Small intestine (tissue), 7 donors: ENCODE results near the gene MARCHF6. TPM values are rescaled to one million over a fixed set of nuclear protein-coding genes. Genes with fewer than 3 reads are reported as not detected.
"Not testable (repeated sequence)": the region's sequence is repeated elsewhere in the genome, so short reads cannot be mapped to it uniquely, and the experiment has no call there.

Source experiments
- DNase-seq, 2 donors: peaks; one replicate each; pipeline versions ENCODE4 v3.0.0 to v3.0.0-alpha.2; 2013
- FAIRE-seq: peaks from 2 replicates; lab custom pipeline; 2012; peaks lifted over from hg19 to GRCh38; lab: Jason Lieb, UNC
- H3K27ac ChIP-seq, 3 donors: one replicate each; pipeline ENCODE4 v1.5.1; 2013; ENCODE audit warnings: low read length in 2 of 3, mild to moderate bottlenecking in 2 of 3, control low read depth in 1 of 3, inconsistent platforms in 1 of 3, low read depth in 1 of 3, moderate library complexity in 1 of 3
- H3K27me3 ChIP-seq, 3 donors: one replicate each; pipeline ENCODE4 v1.6.1; 2013; ENCODE audit warnings: low read length in 3 of 3, inconsistent platforms in 1 of 3; ENCODE audit not compliant: control insufficient read depth in 3 of 3, insufficient read depth in 3 of 3
- H3K36me3 ChIP-seq, 3 donors: one replicate each; pipeline ENCODE4 v1.6.1; 2013; ENCODE audit warnings: low read length in 3 of 3, inconsistent platforms in 1 of 3, low read depth in 1 of 3, mild to moderate bottlenecking in 1 of 3, moderate library complexity in 1 of 3; ENCODE audit not compliant: control insufficient read depth in 3 of 3, insufficient read depth in 2 of 3
- H3K4me1 ChIP-seq, 3 donors: one replicate each; pipeline ENCODE4 v1.6.1; 2013; ENCODE audit warnings: low read length in 2 of 3, inconsistent platforms in 1 of 3, low read depth in 1 of 3, mild to moderate bottlenecking in 1 of 3, moderate library complexity in 1 of 3; ENCODE audit not compliant: control insufficient read depth in 3 of 3, insufficient read depth in 2 of 3
- H3K4me3 ChIP-seq, 3 donors: one replicate each; pipeline ENCODE4 v1.5.1; 2013; ENCODE audit warnings: low read length in 3 of 3, control low read depth in 1 of 3, inconsistent platforms in 1 of 3, low read depth in 1 of 3, mild to moderate bottlenecking in 1 of 3, moderate library complexity in 1 of 3
- H3K9me3 ChIP-seq, 2 donors: one replicate each; pipeline ENCODE4 v1.6.1; 2013; ENCODE audit warnings: low read depth in 1 of 2, low read length in 1 of 2; ENCODE audit not compliant: control insufficient read depth in 2 of 2, insufficient read depth in 1 of 2
- WGBS, 3 donors: extraction: QIAGEN DNeasy Blood & Tissue Kit; methylation state at CpG; one replicate each; pipeline ENCODE4 v1.1.7; 2013; 5-methylcytosine and 5-hydroxymethylcytosine counted together
- polyA plus RNA-seq, 4 donors: library from polyadenylated mRNA; stranded (reverse) in 3 of 4; unstranded in 1 of 4; fragments of 200-250 nt in 3 of 4; fragments of 120-200 nt in 1 of 4; gene quantifications; one replicate each; pipeline versions ENCODE4 v1.2.1 to v1.2.3, GENCODE V29; 2013
- donor health status: healthy with polysubstance abuse.
- donor health status: control.
- donor health status: control.
- donor health status: Bipolar disorder and iron deficiency.
- donor health status: healthy.

The MARCHF6 gene
- polyA plus RNA-seq, 4 donors, result 39.6 to 118 (median 83.9) TPM

DNA sequence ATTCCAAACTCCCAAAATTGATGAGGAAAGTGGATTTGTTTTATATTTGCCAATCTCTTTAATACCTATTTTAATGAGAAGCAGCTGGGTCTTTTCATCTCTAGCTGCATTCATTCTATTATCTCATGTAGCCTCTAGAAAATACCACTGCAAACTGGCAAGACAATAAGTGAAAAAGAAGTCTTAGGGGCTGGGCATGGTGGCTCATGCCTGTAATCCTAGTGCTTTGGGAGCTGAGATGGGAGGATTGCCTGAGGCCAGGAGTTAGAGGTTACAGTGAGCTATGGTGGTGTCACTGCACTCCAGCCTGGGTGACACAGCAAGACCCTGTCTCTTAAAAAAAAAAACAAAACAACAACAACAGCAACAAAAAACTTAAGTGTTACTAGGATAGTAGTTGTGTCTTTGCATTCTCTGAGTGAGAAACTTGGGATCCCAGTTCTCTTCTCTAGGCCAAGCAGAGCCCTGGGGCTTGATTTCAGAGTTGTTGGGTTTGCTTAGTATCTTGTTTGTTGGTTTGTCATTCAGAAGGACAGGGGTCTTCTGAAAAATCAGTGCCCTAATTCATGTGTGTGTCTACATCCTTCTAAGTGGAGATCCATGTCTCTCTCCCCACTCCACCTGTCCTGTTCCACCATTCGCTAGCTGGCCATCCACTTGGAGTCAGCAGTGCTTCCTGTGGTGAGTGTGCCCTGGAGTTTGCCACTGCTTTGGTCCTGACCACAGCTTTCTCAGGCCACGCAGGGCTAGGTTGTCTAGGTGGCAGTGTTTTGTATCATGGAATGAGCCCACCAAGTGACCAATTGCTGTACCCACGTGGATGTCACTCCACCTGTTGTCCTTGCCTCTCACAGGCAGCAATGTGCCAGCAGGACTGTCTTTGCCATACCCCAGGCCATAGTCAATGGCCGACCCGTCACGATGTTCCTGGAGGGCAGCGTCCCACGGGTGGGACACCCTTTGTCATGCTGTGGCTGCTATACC, 19.5 kb downstream of the MARCHF6 start:
- Histone ChIP-seq H3K36me3 (peaks cover 0 to 18% (median 3%) of the 10 kb centered on the region in 3 donors), H3K4me3 (no peak overlapping the region), H3K4me1 (peaks cover 0 to 2% (median 0%) of the 10 kb centered on the region in 3 donors), H3K9me3 (no peaks in the 10 kb centered on the region), H3K27me3 (no peaks in the 10 kb centered on the region), H3K27ac (no peak overlapping the region)
- 86 to 92% (median 89%) methylated on average over 8 of the region's 8 CpGs for WGBS, 3 donors
- DNase-seq, result no peak
- no peak for FAIRE-seq

DNA sequence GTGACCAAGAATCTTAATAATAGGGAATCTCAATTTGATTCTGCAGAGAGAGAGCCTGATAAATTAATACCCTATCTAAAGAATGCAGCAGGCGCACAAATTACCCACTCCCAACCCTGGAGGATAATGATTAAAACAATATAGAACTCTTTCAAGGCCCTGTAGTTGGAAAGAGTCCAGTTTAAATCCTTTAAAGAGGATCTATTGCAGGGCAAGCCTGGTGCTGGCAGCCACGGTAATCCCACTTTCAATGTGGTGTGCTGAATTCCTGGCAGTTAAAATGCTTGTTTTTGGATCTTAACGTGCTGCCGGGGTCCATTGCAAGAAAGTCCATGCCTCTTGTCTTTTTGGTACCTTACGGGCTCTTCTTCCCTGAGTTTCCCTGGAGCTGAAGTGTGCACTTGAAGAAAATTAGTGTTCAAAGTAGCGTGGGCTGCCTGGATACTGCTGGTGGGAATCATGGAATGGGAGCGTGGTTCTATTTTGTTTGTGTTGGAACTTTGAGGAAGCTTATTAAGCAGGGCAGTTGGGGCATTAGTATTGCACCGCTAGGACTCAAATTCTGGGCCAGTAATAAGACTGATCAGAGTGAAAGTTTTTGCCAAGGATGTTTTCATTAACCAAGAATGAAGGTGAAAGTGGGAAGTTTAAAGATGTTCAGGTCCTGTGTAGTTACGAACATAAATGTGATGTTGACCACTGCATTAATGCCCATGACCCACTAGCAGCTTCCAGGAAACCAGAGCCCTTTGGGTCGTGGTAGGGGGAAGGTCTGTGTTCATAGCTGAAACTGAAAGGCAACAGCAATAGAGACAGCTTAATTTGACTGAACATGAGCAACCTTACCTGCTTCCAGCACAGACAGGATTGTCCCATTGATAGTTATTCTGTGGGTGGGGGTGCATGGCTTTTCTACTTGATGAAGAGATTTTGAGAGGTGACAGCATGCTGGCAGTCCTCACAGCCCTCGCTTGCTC, 20.8 kb downstream of the MARCHF6 start:
- FAIRE-seq, result no peak
- H3K4me3 ChIP-seq, result no peak overlapping the region
- WGBS, 3 donors, result 64 to 75% (median 70%) methylated on average over 11 of the region's 11 CpGs
- H3K9me3 ChIP-seq, result no peaks in the 10 kb centered on the region
- H3K27me3 ChIP-seq, result no peaks in the 10 kb centered on the region
- H3K36me3 ChIP-seq, result peaks cover 0 to 17% (median 3%) of the 10 kb centered on the region in 3 donors
- DNase-seq, result no peak
- no peak overlapping the region for H3K27ac ChIP-seq
- H3K4me1 ChIP-seq, result no peaks in the 10 kb centered on the region

DNA sequence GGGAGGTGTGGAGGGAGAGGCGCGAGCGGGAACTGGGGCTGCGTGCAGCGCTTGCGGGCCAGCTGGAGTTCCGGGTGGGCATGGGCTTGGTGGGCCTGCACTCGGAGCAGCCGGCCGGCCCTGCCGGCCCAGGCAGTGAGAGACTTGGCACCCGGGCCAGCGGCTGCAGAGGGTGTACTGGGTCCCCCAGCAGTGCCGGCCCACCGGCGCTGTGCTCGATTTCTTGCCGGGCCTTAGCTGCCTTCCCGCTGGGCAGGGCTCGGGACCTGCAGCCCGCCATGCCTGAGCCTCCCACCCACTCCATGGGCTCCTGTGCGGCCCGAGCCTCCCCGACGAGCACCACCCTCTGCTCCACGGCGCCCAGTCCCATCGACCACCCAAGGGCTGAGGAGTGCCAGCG, 21.7 kb downstream of the MARCHF6 start:
- not testable (repeated sequence) for H3K4me3 ChIP-seq, DNase-seq, FAIRE-seq, H3K27ac ChIP-seq, H3K27me3 ChIP-seq, H3K4me1 ChIP-seq, H3K9me3 ChIP-seq
- H3K36me3 ChIP-seq, result peaks cover 0 to 20% (median 3%) of the 10 kb centered on the region in 3 donors
- 96 to 98% (median 98%) methylated on average over 11 to 29 of the region's 29 CpGs for WGBS, 3 donors

DNA sequence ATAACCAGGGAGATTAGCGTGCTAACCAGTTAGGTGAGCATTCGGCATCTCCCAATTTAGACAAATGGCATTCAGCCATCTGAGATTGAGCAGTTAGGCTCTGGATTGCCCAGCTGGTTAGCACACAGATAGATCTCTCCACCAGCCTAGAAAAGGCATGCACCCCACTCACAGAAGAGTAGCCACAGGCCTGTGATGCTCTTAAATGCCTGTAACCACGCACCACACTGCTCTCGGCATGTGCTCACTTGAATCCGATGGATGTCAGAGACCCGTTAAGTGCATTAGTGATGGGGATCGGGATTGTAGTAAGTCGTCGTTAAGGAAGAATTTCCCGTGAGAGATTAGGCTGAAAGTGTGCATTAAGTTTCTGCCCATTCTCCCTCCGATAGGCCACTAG, 23.0 kb downstream of the MARCHF6 start:
- Histone ChIP-seq H3K36me3 (peaks cover 0 to 23% (median 3%) of the 10 kb centered on the region in 3 donors), H3K4me3 (no peak overlapping the region), H3K9me3 (no peaks in the 10 kb centered on the region), H3K27ac (no peak overlapping the region), H3K4me1 (no peaks in the 10 kb centered on the region), H3K27me3 (no peaks in the 10 kb centered on the region)
- WGBS, 3 donors, result 72 to 86% (median 77%) methylated on average over 11 of the region's 11 CpGs
- DNase-seq (no peak), FAIRE-seq (no peak)

DNA sequence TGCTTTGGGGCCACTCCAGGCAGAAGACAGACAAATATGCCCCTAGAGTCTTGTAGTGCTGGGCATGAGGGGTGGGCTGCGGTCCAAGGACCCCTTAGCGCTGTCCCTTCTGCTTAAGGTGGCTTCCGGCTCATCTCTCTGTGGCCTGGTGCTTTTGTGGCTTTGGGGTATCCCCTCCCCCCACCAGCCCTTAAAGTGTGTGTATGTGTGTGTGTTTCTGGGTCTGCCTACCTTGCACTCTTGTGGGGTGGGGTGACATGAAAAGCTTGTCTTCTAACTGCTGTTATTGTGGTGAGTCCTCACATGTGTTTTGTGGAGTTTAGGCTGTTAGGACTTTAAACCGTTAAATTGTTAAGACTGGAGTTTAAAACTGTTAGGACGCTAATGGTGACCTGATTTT, 23.6 kb downstream of the MARCHF6 start:
- FAIRE-seq, result no peak
- Histone ChIP-seq H3K27ac (no peak overlapping the region), H3K27me3 (no peaks in the 10 kb centered on the region), H3K4me1 (no peaks in the 10 kb centered on the region), H3K4me3 (no peak overlapping the region), H3K9me3 (no peaks in the 10 kb centered on the region), H3K36me3 (peaks cover 0 to 24% (median 3%) of the 10 kb centered on the region in 3 donors)
- no peak for DNase-seq
- 74 to 83% (median 80%) methylated on average over 5 of the region's 5 CpGs for WGBS, 3 donors

DNA sequence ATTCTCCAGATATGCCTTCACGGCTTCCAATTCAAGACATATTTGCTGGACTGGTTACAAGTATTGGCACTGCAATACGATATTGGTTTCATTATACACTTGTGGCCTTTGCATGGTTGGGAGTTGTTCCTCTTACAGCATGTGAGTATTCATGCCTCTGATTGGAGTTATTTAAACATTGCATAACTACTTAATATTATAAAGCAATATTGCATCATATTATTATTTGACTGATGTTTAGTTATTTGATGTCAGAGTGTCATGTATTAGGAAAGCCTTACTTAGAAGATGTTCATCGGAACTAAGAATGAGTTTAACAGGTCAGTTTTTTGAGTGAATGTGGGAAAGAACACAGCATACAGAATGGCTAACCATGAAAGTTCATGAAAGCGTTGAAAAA, 28.3 kb downstream of the MARCHF6 start:
- WGBS, 3 donors, result 93 to 96% (median 95%) methylated on average over 4 of the region's 4 CpGs
- Histone ChIP-seq H3K4me3 (no peak overlapping the region), H3K4me1 (no peaks in the 10 kb centered on the region), H3K9me3 (no peaks in the 10 kb centered on the region), H3K27ac (no peak overlapping the region), H3K27me3 (no peaks in the 10 kb centered on the region), H3K36me3 (peaks cover 3 to 20% (median 7%) of the 10 kb centered on the region in 3 donors)
- no peak for FAIRE-seq
- DNase-seq, result no peak

DNA sequence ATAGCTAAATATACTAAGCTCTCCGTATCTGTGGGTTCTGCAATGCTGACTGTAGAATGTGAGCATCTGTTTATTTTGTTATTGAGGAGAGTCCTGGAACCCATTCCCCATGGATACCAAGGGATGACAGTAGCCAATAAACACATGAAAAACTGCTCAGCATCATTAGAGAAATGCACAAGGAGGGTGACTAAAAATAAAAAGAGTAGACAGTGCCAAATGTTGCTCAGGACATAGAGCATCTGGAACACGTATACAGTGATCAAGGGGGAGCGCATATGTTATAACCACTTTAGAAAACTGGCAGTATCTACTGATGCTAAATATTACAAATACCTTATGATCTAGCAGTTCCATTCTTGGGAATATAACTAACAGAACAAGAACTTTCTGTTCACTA, 31.0 kb downstream of the MARCHF6 start:
- DNase-seq (no peak), FAIRE-seq (no peak)
- Histone ChIP-seq H3K27ac (no peak overlapping the region), H3K4me1 (no peaks in the 10 kb centered on the region), H3K4me3 (no peak overlapping the region), H3K9me3 (no peaks in the 10 kb centered on the region), H3K27me3 (no peaks in the 10 kb centered on the region), H3K36me3 (peaks cover 3 to 29% (median 17%) of the 10 kb centered on the region in 3 donors)
- 82 to 97% (median 94%) methylated on average over 3 of the region's 3 CpGs for WGBS, 3 donors

DNA sequence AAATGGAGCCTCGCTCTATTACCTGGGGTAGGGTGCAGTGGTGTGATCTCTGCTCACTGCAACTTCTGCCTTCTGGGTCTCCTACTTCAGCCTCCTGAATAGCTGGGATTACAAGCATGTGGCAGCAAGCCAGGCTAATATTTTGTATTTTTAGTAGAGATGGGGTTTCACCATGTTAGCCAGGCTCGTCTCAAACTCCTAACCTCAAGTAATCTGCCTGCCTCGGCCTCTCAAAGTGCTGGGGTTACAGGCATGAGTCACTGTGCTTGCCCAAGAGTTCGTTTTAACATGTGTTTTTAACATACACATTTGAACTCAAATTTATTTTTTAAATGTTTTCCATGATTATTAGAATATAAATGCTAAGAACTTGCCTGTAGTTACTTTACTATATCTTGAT, 34.2 kb downstream of the MARCHF6 start:
- H3K36me3 ChIP-seq, result peaks cover 4 to 37% (median 29%) of the 10 kb centered on the region in 3 donors
- no peak overlapping the region for H3K27ac ChIP-seq
- FAIRE-seq, result no peak
- no peaks in the 10 kb centered on the region for H3K9me3 ChIP-seq
- 83 to 90% (median 86%) methylated on average over 4 of the region's 4 CpGs for WGBS, 3 donors
- no peaks in the 10 kb centered on the region for H3K27me3 ChIP-seq
- no peak for DNase-seq
- no peak overlapping the region for H3K4me3 ChIP-seq
- no peaks in the 10 kb centered on the region for H3K4me1 ChIP-seq
